Panc1 (cell line): ENCODE results near the gene TMOD3.

ENCODE experiments used
- CTCF ChIP-seq: fragments of 450-650 bp; IDR thresholded peaks from 2 replicates; pipeline ENCODE4 v1.5.1; 2017; ENCODE audit warnings: mild to moderate bottlenecking
- POLR2AphosphoS5 ChIP-seq: IDR thresholded peaks from 2 replicates; pipeline ENCODE4 v1.6.1; 2012; ENCODE audit warnings: mild to moderate bottlenecking, low read depth, low read length, moderate library complexity
- TCF7L2 ChIP-seq: IDR thresholded peaks from 2 replicates; pipeline ENCODE4 v1.6.1; 2011; ENCODE audit warnings: mild to moderate bottlenecking, low read depth, low read length, inconsistent platforms

- TF ChIP-seq TCF7L2 (no peak), CTCF (no peak), POLR2AphosphoS5 (no peak)
Observed at GRCh38 chr15:51904421-51904820, 75.0 kb downstream of the TMOD3 start.
